HEK293 (cell line): ENCODE results near the gene PDGFC.

Experiments
- CTCF ChIA-PET: fragments of 350-600 bp; formaldehyde crosslinking; extraction: SDS; loops from one replicate; lab custom pipeline; 2021; ENCODE audit warnings: antibody characterized with exemption; lab: Yijun Ruan, JAX
- POLR2A ChIA-PET: fragments of 300-600 bp; formaldehyde crosslinking; extraction: SDS; loops from one replicate; lab custom pipeline; 2020; ENCODE audit warnings: antibody characterized with exemption, inconsistent platforms; lab: Yijun Ruan, JAX
- H3K27ac ChIP-seq: fragments of 200-500 bp; sonication (Bioruptor generic); 2 replicates; pipeline ENCODE4 v1.5.1; 2014; ENCODE audit warnings: low read depth, low read length, control low read depth, inconsistent platforms; ENCODE audit errors: extremely low read depth
- H3K36me3 ChIP-seq, 2 experiments: fragments of 200-500 bp in 1 of 2; sonication (Bioruptor generic) in 1 of 2; 1 replicate in 1 of 2; 2 replicates in 1 of 2; pipeline ENCODE4 v1.5.1; 2014 to 2017; ENCODE audit warnings: inconsistent platforms in 2 of 2, low read length in 2 of 2; ENCODE audit not compliant: control insufficient read depth in 2 of 2, insufficient read depth in 1 of 2
- H3K4me1 ChIP-seq: fragments of 200-500 bp; sonication (Bioruptor generic); 2 replicates; pipeline ENCODE4 v1.5.1; 2014; ENCODE audit warnings: mild to moderate bottlenecking, low read length, inconsistent platforms; ENCODE audit not compliant: control insufficient read depth, insufficient read depth
- H3K4me3 ChIP-seq: 2 replicates; pipeline ENCODE4 v1.5.1; 2011; ENCODE audit warnings: low read depth, mild to moderate bottlenecking, control low read depth, low read length, moderate library complexity
- H3K9me3 ChIP-seq: fragments of 200-500 bp; sonication (Bioruptor generic); 2 replicates; pipeline ENCODE4 v1.5.1; 2014; ENCODE audit warnings: low read depth, low read length, inconsistent platforms; ENCODE audit not compliant: control insufficient read depth, insufficient read depth
- EGR2 ChIP-seq: fragments of 450-650 bp; formaldehyde crosslinking; IDR thresholded peaks from 2 replicates; pipeline ENCODE4 v1.5.1; 2016; ENCODE audit warnings: low read depth, missing biosample characterization, missing genetic modification characterization
- FEZF1 ChIP-seq: fragments of 450-650 bp; formaldehyde crosslinking; IDR thresholded peaks from 2 replicates; pipeline ENCODE4 v1.5.1; 2016; ENCODE audit warnings: missing biosample characterization, missing genetic modification characterization
- GFI1B ChIP-seq: fragments of 450-650 bp; formaldehyde crosslinking; IDR thresholded peaks from 2 replicates; pipeline ENCODE4 v1.5.1; 2016; ENCODE audit warnings: missing biosample characterization, missing genetic modification characterization
- REPIN1 ChIP-seq: fragments of 450-650 bp; formaldehyde crosslinking; IDR thresholded peaks from 2 replicates; pipeline ENCODE4 v1.5.1; 2017; ENCODE audit warnings: missing biosample characterization, missing genetic modification characterization, low read depth
- SCRT2 ChIP-seq: fragments of 450-650 bp; formaldehyde crosslinking; IDR thresholded peaks from 2 replicates; pipeline ENCODE4 v1.5.1; 2016; ENCODE audit warnings: missing biosample characterization, missing genetic modification characterization
- SP3 ChIP-seq: fragments of 450-650 bp; formaldehyde crosslinking; IDR thresholded peaks from 2 replicates; pipeline ENCODE4 v1.5.1; 2016; ENCODE audit warnings: missing biosample characterization, missing genetic modification characterization
- ZBTB8A ChIP-seq: fragments of 450-650 bp; formaldehyde crosslinking; IDR thresholded peaks from 2 replicates; pipeline ENCODE4 v1.5.1; 2016; ENCODE audit warnings: missing biosample characterization, missing genetic modification characterization
- ZNF169 ChIP-seq: fragments of 450-650 bp; formaldehyde crosslinking; IDR thresholded peaks from 2 replicates; pipeline ENCODE4 v1.5.1; 2016; ENCODE audit warnings: missing biosample characterization, missing genetic modification characterization
- ZNF274 ChIP-seq, 2 experiments: fragments of 200-500 bp in 1 of 2; fragments of 450-650 bp in 1 of 2; sonication (Bioruptor generic) in 1 of 2; formaldehyde crosslinking in 1 of 2; IDR thresholded peaks; 2 replicates each; pipeline versions ENCODE4 v1.5.1 to v1.6.1; 2014 to 2016; ENCODE audit warnings: borderline replicate concordance in 1 of 2, inconsistent platforms in 1 of 2, low read length in 1 of 2, missing biosample characterization in 1 of 2, missing genetic modification characterization in 1 of 2
- ZNF292 ChIP-seq: fragments of 450-650 bp; formaldehyde crosslinking; IDR thresholded peaks from 2 replicates; pipeline ENCODE4 v1.5.1; 2016; ENCODE audit warnings: low read depth, missing biosample characterization, missing genetic modification characterization, borderline replicate concordance
- ZNF433 ChIP-seq: fragments of 450-650 bp; formaldehyde crosslinking; IDR thresholded peaks from 2 replicates; pipeline ENCODE4 v1.5.1; 2016; ENCODE audit warnings: missing biosample characterization, missing genetic modification characterization, low read depth
- ZNF521 ChIP-seq: fragments of 450-650 bp; formaldehyde crosslinking; IDR thresholded peaks from 2 replicates; pipeline ENCODE4 v1.5.1; 2017; ENCODE audit warnings: missing biosample characterization, mild to moderate bottlenecking, missing genetic modification characterization
- ZNF596 ChIP-seq: fragments of 450-650 bp; IDR thresholded peaks from 2 replicates; pipeline ENCODE4 v1.5.0; 2018; ENCODE audit warnings: missing biosample characterization, mild to moderate bottlenecking, missing genetic modification characterization, moderate library complexity
- ZNF658 ChIP-seq: fragments of 450-650 bp; formaldehyde crosslinking; IDR thresholded peaks from 2 replicates; pipeline ENCODE4; 2016; ENCODE audit warnings: missing biosample characterization, missing genetic modification characterization
- ZNF837 ChIP-seq: fragments of 450-650 bp; formaldehyde crosslinking; IDR thresholded peaks from 2 replicates; pipeline ENCODE4 v1.5.1; 2016; ENCODE audit warnings: missing biosample characterization, missing genetic modification characterization
- ZSCAN23 ChIP-seq: fragments of 450-650 bp; formaldehyde crosslinking; IDR thresholded peaks from 2 replicates; pipeline ENCODE4 v1.5.1; 2016; ENCODE audit warnings: missing biosample characterization, missing genetic modification characterization
- ZXDB ChIP-seq: fragments of 450-650 bp; formaldehyde crosslinking; IDR thresholded peaks from 2 replicates; pipeline ENCODE4 v1.5.1; 2016; ENCODE audit warnings: missing biosample characterization, missing genetic modification characterization
- TF ChIP-seq, protein P1 (sequence below): fragments of 450-650 bp; formaldehyde crosslinking; IDR thresholded peaks from 2 replicates; pipeline ENCODE4 v1.5.1; 2016; ENCODE audit warnings: missing biosample characterization, missing genetic modification characterization
- TF ChIP-seq, protein P2 (sequence below): fragments of 450-650 bp; formaldehyde crosslinking; IDR thresholded peaks from 2 replicates; pipeline ENCODE4 v1.5.1; 2017; ENCODE audit warnings: missing biosample characterization, missing genetic modification characterization
- TF ChIP-seq, protein P3 (sequence below): fragments of 450-650 bp; formaldehyde crosslinking; IDR thresholded peaks from 2 replicates; pipeline ENCODE4 v1.5.1; 2017; ENCODE audit warnings: missing biosample characterization, missing genetic modification characterization
- TF ChIP-seq, protein P4 (sequence below): fragments of 450-650 bp; formaldehyde crosslinking; IDR thresholded peaks from 2 replicates; pipeline ENCODE4 v1.5.1; 2017; ENCODE audit warnings: missing biosample characterization, missing genetic modification characterization
- TF ChIP-seq, protein P5 (sequence below): fragments of 450-650 bp; formaldehyde crosslinking; IDR thresholded peaks from 2 replicates; pipeline ENCODE4 v1.5.1; 2016; ENCODE audit warnings: missing biosample characterization, missing genetic modification characterization

Gene PDGFC

DNA sequence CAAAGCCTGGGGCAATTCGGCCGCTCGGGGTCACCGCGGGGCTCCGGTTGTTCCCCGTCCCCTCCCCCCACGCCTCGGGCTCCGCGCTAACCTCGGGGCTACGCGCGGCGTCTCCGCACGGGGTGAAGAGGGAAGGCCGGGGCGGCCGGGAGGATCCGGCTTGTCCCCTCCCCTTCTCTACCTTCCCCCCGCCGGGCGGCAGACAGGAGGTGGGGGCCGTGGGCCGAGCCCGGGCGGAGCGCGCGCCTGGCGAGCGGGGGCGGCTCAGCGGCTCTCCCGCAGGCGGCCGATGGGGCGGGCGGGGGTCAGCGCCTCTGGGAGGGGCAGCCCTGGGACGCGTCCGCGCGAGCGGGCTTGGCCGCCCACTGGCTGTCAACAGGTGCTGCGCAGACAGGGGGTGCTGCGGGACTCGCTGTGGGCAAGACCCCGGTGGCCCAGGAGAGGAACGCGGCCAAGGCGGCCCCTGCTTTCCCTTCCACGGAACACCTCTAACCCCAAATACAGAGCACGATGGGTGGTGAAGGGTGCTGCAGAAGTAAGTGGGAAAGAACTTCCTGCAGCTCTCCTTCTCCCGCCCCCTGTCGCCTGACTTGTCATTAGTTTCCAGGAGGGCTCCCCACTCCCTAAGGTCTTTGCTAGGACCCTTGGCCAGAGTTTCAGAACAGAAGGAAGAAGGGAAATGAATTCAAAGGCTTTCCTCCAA lies at the start of gene PDGFC (continued):
- TF ChIP-seq ZXDB (0 out of 2 replicates have a peak, but pooled peaks have one; percentile 9), REPIN1 (no peak), ZBTB8A (peak; percentile 77), ZNF837 (tag by site-specific recombination) (no peak), SCRT2 (peak; percentile 94), SP3 (tag by site-specific recombination) (peak; percentile 38; the same call in 1 of the 2 replicates), ZNF292 (no peak), ZNF169 (no peak), GFI1B (no peak)
- TF ChIP-seq, protein P1, sequence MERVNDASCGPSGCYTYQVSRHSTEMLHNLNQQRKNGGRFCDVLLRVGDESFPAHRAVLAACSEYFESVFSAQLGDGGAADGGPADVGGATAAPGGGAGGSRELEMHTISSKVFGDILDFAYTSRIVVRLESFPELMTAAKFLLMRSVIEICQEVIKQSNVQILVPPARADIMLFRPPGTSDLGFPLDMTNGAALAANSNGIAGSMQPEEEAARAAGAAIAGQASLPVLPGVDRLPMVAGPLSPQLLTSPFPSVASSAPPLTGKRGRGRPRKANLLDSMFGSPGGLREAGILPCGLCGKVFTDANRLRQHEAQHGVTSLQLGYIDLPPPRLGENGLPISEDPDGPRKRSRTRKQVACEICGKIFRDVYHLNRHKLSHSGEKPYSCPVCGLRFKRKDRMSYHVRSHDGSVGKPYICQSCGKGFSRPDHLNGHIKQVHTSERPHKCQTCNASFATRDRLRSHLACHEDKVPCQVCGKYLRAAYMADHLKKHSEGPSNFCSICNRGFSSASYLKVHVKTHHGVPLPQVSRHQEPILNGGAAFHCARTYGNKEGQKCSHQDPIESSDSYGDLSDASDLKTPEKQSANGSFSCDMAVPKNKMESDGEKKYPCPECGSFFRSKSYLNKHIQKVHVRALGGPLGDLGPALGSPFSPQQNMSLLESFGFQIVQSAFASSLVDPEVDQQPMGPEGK (tag by site-specific recombination) = peak; percentile 30; the same call in 1 of the 2 replicates
- TF ChIP-seq, protein P2, sequence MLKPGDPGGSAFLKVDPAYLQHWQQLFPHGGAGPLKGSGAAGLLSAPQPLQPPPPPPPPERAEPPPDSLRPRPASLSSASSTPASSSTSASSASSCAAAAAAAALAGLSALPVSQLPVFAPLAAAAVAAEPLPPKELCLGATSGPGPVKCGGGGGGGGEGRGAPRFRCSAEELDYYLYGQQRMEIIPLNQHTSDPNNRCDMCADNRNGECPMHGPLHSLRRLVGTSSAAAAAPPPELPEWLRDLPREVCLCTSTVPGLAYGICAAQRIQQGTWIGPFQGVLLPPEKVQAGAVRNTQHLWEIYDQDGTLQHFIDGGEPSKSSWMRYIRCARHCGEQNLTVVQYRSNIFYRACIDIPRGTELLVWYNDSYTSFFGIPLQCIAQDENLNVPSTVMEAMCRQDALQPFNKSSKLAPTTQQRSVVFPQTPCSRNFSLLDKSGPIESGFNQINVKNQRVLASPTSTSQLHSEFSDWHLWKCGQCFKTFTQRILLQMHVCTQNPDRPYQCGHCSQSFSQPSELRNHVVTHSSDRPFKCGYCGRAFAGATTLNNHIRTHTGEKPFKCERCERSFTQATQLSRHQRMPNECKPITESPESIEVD (tag by site-specific recombination) = no peak
- TF ChIP-seq, protein P3, sequence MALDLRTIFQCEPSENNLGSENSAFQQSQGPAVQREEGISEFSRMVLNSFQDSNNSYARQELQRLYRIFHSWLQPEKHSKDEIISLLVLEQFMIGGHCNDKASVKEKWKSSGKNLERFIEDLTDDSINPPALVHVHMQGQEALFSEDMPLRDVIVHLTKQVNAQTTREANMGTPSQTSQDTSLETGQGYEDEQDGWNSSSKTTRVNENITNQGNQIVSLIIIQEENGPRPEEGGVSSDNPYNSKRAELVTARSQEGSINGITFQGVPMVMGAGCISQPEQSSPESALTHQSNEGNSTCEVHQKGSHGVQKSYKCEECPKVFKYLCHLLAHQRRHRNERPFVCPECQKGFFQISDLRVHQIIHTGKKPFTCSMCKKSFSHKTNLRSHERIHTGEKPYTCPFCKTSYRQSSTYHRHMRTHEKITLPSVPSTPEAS (tag by site-specific recombination) = no peak
- TF ChIP-seq, protein P4, sequence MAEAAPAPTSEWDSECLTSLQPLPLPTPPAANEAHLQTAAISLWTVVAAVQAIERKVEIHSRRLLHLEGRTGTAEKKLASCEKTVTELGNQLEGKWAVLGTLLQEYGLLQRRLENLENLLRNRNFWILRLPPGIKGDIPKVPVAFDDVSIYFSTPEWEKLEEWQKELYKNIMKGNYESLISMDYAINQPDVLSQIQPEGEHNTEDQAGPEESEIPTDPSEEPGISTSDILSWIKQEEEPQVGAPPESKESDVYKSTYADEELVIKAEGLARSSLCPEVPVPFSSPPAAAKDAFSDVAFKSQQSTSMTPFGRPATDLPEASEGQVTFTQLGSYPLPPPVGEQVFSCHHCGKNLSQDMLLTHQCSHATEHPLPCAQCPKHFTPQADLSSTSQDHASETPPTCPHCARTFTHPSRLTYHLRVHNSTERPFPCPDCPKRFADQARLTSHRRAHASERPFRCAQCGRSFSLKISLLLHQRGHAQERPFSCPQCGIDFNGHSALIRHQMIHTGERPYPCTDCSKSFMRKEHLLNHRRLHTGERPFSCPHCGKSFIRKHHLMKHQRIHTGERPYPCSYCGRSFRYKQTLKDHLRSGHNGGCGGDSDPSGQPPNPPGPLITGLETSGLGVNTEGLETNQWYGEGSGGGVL (tag by site-specific recombination) = peak; percentile 86

DNA sequence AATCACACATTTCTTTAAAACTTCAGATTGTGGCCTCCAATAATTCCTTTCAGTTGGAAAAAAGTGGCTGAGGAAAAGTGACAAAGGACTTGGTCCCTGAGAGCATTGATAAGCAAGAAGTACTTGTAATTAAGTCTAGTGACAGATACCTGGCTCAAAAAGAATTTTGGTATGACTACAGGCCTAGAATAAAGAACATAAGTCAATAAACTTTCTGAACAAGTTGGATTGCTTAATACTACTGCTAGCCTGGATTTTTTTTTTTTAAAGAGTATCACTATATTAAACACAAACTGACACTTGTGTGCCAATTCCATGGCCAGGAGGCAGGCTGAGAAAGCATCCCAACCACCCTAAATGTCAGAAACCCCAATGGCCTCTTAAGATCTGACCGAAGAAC lies 49.3 kb upstream of the PDGFC start:
- no peaks in the 10 kb centered on the region for H3K4me1 ChIP-seq
- no peak overlapping the region for H3K4me3 ChIP-seq
- POLR2A ChIA-PET = no interaction called here
- CTCF ChIA-PET = no interaction called here
- H3K9me3 ChIP-seq = no peaks in the 10 kb centered on the region
- TF ChIP-seq ZNF274 (IDR thresholded peaks at IDR 0.05; ENCODE audit: low read length) = no peak
- TF ChIP-seq ZNF274 (tag by site-specific recombination; IDR thresholded peaks at IDR 0.05; ENCODE audit: borderline replicate concordance) = no peak
- TF ChIP-seq ZXDB = no peak
- no peak for TF ChIP-seq ZNF433 (tag by site-specific recombination)
- TF ChIP-seq ZSCAN23 = no peak
- TF ChIP-seq, protein P5, sequence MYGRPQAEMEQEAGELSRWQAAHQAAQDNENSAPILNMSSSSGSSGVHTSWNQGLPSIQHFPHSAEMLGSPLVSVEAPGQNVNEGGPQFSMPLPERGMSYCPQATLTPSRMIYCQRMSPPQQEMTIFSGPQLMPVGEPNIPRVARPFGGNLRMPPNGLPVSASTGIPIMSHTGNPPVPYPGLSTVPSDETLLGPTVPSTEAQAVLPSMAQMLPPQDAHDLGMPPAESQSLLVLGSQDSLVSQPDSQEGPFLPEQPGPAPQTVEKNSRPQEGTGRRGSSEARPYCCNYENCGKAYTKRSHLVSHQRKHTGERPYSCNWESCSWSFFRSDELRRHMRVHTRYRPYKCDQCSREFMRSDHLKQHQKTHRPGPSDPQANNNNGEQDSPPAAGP (tag by site-specific recombination) = no peak
- no peak for TF ChIP-seq ZNF521 (tag by site-specific recombination)
- TF ChIP-seq ZNF596 (tag by site-specific recombination) = no peak
- no peak for TF ChIP-seq FEZF1 (tag by site-specific recombination)
- TF ChIP-seq ZNF658 (tag by site-specific recombination) = no peak
- no peak for TF ChIP-seq EGR2
- H3K36me3 ChIP-seq = no peaks in the 10 kb centered on the region
- H3K27ac ChIP-seq = no peak overlapping the region
